HG03045 (cell line): ENCODE measurements around the gene SCN2B.
"Not testable (repeated sequence)": the region's sequence is repeated elsewhere in the genome, so short reads cannot be mapped to it uniquely, and the experiment has no call there.

Experiments
- ATAC-seq: cut with Tn5 transposase; IDR thresholded peaks from one replicate; pipeline ENCODE4 v1.9.1; 2021; ENCODE audit warnings: mild to moderate bottlenecking, moderate library complexity; ENCODE audit not compliant: unreplicated experiment

The SCN2B gene

GRCh38 chr11:118207079-118207478 is 30.6 kb upstream of the SCN2B start:
- ATAC-seq, result no peak

GRCh38 chr11:118206391-118207031 is 30.1 kb upstream of the SCN2B start:
- no peak for ATAC-seq

- ATAC-seq, result no peak
These were observed 29.4 kb upstream of the SCN2B start for GRCh38 chr11:118205606-118206378.

- ATAC-seq, result no peak
These were observed 26.4 kb upstream of the SCN2B start for GRCh38 chr11:118202599-118203422.

- no peak for ATAC-seq
These were observed 25.5 kb upstream of the SCN2B start for GRCh38 chr11:118201966-118202365.

GRCh38 chr11:118200901-118201680 is 24.7 kb upstream of the SCN2B start:
- no peak for ATAC-seq

- no peak for ATAC-seq
These were observed 24.1 kb upstream of the SCN2B start for GRCh38 chr11:118200497-118200896.

GRCh38 chr11:118199135-118199534 is 22.7 kb upstream of the SCN2B start:
- ATAC-seq, result no peak

- no peak for ATAC-seq
These were observed 21.9 kb upstream of the SCN2B start for GRCh38 chr11:118198370-118198769.

- no peak for ATAC-seq
These were observed 18.6 kb upstream of the SCN2B start for GRCh38 chr11:118194835-118195627.

GRCh38 chr11:118193910-118194566 is 17.6 kb upstream of the SCN2B start:
- ATAC-seq, result no peak

GRCh38 chr11:118192817-118193216 is 16.4 kb upstream of the SCN2B start:
- not testable (repeated sequence) for ATAC-seq

GRCh38 chr11:118190942-118191506 is 14.6 kb upstream of the SCN2B start:
- not testable (repeated sequence) for ATAC-seq

- ATAC-seq, result no peak
These were observed 10.1 kb upstream of the SCN2B start for GRCh38 chr11:118186346-118187107.

GRCh38 chr11:118184784-118185579 is 8.5 kb upstream of the SCN2B start:
- no peak for ATAC-seq

GRCh38 chr11:118183691-118184090 is 7.3 kb upstream of the SCN2B start:
- ATAC-seq, result not testable (repeated sequence)

GRCh38 chr11:118180300-118180703 is 3.9 kb upstream of the SCN2B start:
- ATAC-seq, result no peak

- no peak for ATAC-seq
These were observed 317 bp upstream of the SCN2B start for GRCh38 chr11:118176778-118177134.
